Liver (tissue), 9 donors: Measurements from ENCODE around the gene CLCN4. TPM values are rescaled to one million over a fixed set of nuclear protein-coding genes. Genes with fewer than 3 reads are reported as not detected.

Experiments
- DNase-seq: peaks from one replicate; pipeline ENCODE4 v3.0.0-alpha.2; 2017; ENCODE audit warnings: low spot score
- H3K27ac ChIP-seq, 2 donors: one replicate each; pipeline ENCODE4 v1.7.0; 2013; ENCODE audit warnings: inconsistent platforms in 2 of 2, low read length in 2 of 2, control low read depth in 1 of 2, low read depth in 1 of 2, mild to moderate bottlenecking in 1 of 2
- H3K27me3 ChIP-seq, 4 donors: one replicate each; pipeline versions ENCODE4 v1.6.1 to v1.7.0; 2013; ENCODE audit warnings: low read length in 3 of 4, inconsistent platforms in 1 of 4, mild to moderate bottlenecking in 1 of 4, moderate library complexity in 1 of 4; ENCODE audit not compliant: control insufficient read depth in 4 of 4, insufficient read depth in 4 of 4
- H3K36me3 ChIP-seq, 4 donors: one replicate each; pipeline versions ENCODE4 v1.6.1 to v1.7.0; 2013; ENCODE audit warnings: low read length in 3 of 4, mild to moderate bottlenecking in 3 of 4, low read depth in 1 of 4, moderate library complexity in 1 of 4; ENCODE audit not compliant: control insufficient read depth in 4 of 4, insufficient read depth in 3 of 4
- H3K4me1 ChIP-seq, 4 donors: one replicate each; pipeline versions ENCODE4 v1.6.1 to v1.7.0; 2013; ENCODE audit warnings: low read length in 3 of 4, mild to moderate bottlenecking in 3 of 4, moderate library complexity in 1 of 4; ENCODE audit not compliant: control insufficient read depth in 4 of 4, insufficient read depth in 4 of 4
- H3K4me3 ChIP-seq, 3 donors: one replicate each; pipeline versions ENCODE4 v1.6.1 to v1.7.0; 2013; ENCODE audit warnings: low read length in 3 of 3, control low read depth in 1 of 3, low read depth in 1 of 3, mild to moderate bottlenecking in 1 of 3
- H3K9ac ChIP-seq, 2 donors: one replicate each; pipeline ENCODE4 v1.7.0; 2013; ENCODE audit warnings: low read length in 2 of 2, mild to moderate bottlenecking in 2 of 2, moderate library complexity in 2 of 2, control low read depth in 1 of 2, low read depth in 1 of 2
- H3K9me3 ChIP-seq, 4 donors: one replicate each; pipeline versions ENCODE4 v1.6.1 to v1.7.0; 2013; ENCODE audit warnings: low read length in 3 of 4; ENCODE audit not compliant: control insufficient read depth in 4 of 4
- EGR1 ChIP-seq, 2 donors: IDR thresholded peaks; 2 replicates each; pipeline ENCODE4 v1.6.1; 2016 to 2018; ENCODE audit warnings: antibody characterized with exemption in 2 of 2, low read depth in 2 of 2
- FOXA1 ChIP-seq: IDR thresholded peaks from 2 replicates; pipeline ENCODE4 v1.6.1; 2016; ENCODE audit warnings: antibody characterized with exemption
- FOXA2 ChIP-seq: IDR thresholded peaks from 2 replicates; pipeline ENCODE4 v1.6.1; 2016; ENCODE audit warnings: antibody characterized with exemption
- GABPA ChIP-seq, 2 donors: IDR thresholded peaks in 1 of 2; conservative IDR thresholded peaks in 1 of 2; 2 replicates each; pipeline ENCODE4 v1.6.1; 2016; ENCODE audit warnings: antibody characterized with exemption in 2 of 2, mild to moderate bottlenecking in 1 of 2, moderate library complexity in 1 of 2
- HNF4A ChIP-seq, 2 donors: conservative IDR thresholded peaks; 2 replicates each; pipeline ENCODE4 v1.6.1; 2016; ENCODE audit warnings: antibody characterized with exemption in 2 of 2, mild to moderate bottlenecking in 2 of 2
- HNF4G ChIP-seq: IDR thresholded peaks from 2 replicates; pipeline ENCODE4 v1.6.1; 2016; ENCODE audit warnings: antibody characterized with exemption
- JUND ChIP-seq, 2 donors: IDR thresholded peaks; 2 replicates each; pipeline ENCODE4 v1.6.1; 2016; ENCODE audit warnings: antibody characterized with exemption in 2 of 2
- NR2F2 ChIP-seq: IDR thresholded peaks from 2 replicates; pipeline ENCODE4 v1.6.1; 2016; ENCODE audit warnings: antibody characterized with exemption
- RAD21 ChIP-seq, 2 donors: IDR thresholded peaks; 2 replicates each; pipeline ENCODE4 v1.6.1; 2016; ENCODE audit warnings: antibody characterized with exemption in 2 of 2, mild to moderate bottlenecking in 2 of 2
- RXRA ChIP-seq, 2 donors: IDR thresholded peaks; 2 replicates each; pipeline ENCODE4 v1.6.1; 2017 to 2018; ENCODE audit warnings: antibody characterized with exemption in 2 of 2, mild to moderate bottlenecking in 1 of 2
- SP1 ChIP-seq: IDR thresholded peaks from 2 replicates; pipeline ENCODE4 v1.6.1; 2018; ENCODE audit warnings: antibody characterized with exemption, mild to moderate bottlenecking
- TAF1 ChIP-seq: conservative IDR thresholded peaks from 2 replicates; pipeline ENCODE4 v1.6.1; 2016; ENCODE audit warnings: antibody characterized with exemption, mild to moderate bottlenecking
- YY1 ChIP-seq: IDR thresholded peaks from 2 replicates; pipeline ENCODE4 v1.6.1; 2016; ENCODE audit warnings: antibody characterized with exemption, mild to moderate bottlenecking
- WGBS: extraction: QIAGEN DNeasy Blood & Tissue Kit; methylation state at CpG from one replicate; pipeline ENCODE4 v1.1.7; 2013; 5-methylcytosine and 5-hydroxymethylcytosine counted together
- polyA plus RNA-seq, 2 donors: library from polyadenylated mRNA; stranded (reverse) in 1 of 2; unstranded in 1 of 2; fragments of 200-250 nt in 1 of 2; fragments of >200 nt in 1 of 2; fragmentation: Nextera tagmentation in 1 of 2; extraction: Ambion mirVana in 1 of 2; gene quantifications; one replicate each; pipeline versions ENCODE4 v1.2.1 to v1.2.3, GENCODE V29; 2013 to 2015
- total RNA-seq, 2 donors: library from RNA; depleted of rRNA; stranded (reverse); fragments of >200 nt; gene quantifications; one replicate each; pipeline ENCODE4 v1.2.3, GENCODE V29; 2014
- TF ChIP-seq, protein P1 (sequence below): IDR thresholded peaks from 2 replicates; pipeline ENCODE4 v1.6.1; 2016; ENCODE audit warnings: antibody characterized with exemption
- TF ChIP-seq, protein P2 (sequence below): IDR thresholded peaks from 2 replicates; pipeline ENCODE4 v1.6.1; 2016; ENCODE audit warnings: antibody characterized with exemption, mild to moderate bottlenecking
- TF ChIP-seq, protein P3 (sequence below): IDR thresholded peaks from 2 replicates; pipeline ENCODE4 v1.6.1; 2016; ENCODE audit warnings: antibody characterized with exemption
- TF ChIP-seq, protein P4 (sequence below): fragments of 150-350 bp; IDR thresholded peaks from 2 replicates; pipeline ENCODE4 v1.5.1; 2017; ENCODE audit warnings: improper control_type of control experiment, low read depth, low read length; ENCODE audit not compliant: missing input control
- TF ChIP-seq, protein P5 (sequence below): IDR thresholded peaks from 2 replicates; pipeline ENCODE4 v1.6.1; 2016; ENCODE audit warnings: antibody characterized with exemption
- donor health status: healthy.
- donor health status: healthy.
- donor health status: healthy.
- donor health status: healthy.
- donor health status: healthy.

The CLCN4 gene
- total and polyA plus RNA-seq, 4 donors = 1.5 to 10.9 (median 4.0) TPM

DNA sequence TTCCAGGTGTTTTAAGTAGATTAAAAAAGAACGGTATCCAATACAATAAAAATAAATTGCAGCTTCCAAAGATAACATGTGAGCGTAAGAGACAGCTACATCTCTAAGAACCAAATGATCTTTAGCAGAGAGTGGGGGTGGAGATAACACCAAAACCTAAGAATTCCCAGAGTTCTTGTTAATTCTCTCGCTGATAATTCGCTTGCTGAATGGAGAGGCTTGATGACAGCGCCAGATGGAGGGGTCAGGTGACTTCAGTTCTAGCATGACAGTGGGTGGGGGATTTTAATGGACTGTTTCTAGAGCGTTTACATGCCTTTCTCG is 2.3 kb downstream of the CLCN4 start:
- no peaks in the 10 kb centered on the region for H3K27me3 ChIP-seq
- no peaks in the 10 kb centered on the region for H3K36me3 ChIP-seq
- H3K27ac ChIP-seq = no peak overlapping the region
- peaks cover 1 to 5% (median 3%) of the 10 kb centered on the region in 4 donors for H3K4me1 ChIP-seq
- DNase-seq = no peak
- H3K9me3 ChIP-seq = no peaks in the 10 kb centered on the region
- H3K9ac ChIP-seq = no peak overlapping the region
- WGBS = 83% methylated on average over 7 of the region's 7 CpGs
- TF ChIP-seq, protein P1, sequence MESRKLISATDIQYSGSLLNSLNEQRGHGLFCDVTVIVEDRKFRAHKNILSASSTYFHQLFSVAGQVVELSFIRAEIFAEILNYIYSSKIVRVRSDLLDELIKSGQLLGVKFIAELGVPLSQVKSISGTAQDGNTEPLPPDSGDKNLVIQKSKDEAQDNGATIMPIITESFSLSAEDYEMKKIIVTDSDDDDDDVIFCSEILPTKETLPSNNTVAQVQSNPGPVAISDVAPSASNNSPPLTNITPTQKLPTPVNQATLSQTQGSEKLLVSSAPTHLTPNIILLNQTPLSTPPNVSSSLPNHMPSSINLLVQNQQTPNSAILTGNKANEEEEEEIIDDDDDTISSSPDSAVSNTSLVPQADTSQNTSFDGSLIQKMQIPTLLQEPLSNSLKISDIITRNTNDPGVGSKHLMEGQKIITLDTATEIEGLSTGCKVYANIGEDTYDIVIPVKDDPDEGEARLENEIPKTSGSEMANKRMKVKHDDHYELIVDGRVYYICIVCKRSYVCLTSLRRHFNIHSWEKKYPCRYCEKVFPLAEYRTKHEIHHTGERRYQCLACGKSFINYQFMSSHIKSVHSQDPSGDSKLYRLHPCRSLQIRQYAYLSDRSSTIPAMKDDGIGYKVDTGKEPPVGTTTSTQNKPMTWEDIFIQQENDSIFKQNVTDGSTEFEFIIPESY = no peak
- TF ChIP-seq, protein P2, sequence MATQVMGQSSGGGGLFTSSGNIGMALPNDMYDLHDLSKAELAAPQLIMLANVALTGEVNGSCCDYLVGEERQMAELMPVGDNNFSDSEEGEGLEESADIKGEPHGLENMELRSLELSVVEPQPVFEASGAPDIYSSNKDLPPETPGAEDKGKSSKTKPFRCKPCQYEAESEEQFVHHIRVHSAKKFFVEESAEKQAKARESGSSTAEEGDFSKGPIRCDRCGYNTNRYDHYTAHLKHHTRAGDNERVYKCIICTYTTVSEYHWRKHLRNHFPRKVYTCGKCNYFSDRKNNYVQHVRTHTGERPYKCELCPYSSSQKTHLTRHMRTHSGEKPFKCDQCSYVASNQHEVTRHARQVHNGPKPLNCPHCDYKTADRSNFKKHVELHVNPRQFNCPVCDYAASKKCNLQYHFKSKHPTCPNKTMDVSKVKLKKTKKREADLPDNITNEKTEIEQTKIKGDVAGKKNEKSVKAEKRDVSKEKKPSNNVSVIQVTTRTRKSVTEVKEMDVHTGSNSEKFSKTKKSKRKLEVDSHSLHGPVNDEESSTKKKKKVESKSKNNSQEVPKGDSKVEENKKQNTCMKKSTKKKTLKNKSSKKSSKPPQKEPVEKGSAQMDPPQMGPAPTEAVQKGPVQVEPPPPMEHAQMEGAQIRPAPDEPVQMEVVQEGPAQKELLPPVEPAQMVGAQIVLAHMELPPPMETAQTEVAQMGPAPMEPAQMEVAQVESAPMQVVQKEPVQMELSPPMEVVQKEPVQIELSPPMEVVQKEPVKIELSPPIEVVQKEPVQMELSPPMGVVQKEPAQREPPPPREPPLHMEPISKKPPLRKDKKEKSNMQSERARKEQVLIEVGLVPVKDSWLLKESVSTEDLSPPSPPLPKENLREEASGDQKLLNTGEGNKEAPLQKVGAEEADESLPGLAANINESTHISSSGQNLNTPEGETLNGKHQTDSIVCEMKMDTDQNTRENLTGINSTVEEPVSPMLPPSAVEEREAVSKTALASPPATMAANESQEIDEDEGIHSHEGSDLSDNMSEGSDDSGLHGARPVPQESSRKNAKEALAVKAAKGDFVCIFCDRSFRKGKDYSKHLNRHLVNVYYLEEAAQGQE = no peak
- TF ChIP-seq RXRA (IDR thresholded peaks at IDR 0.05) (no peak), GABPA (IDR thresholded peaks at IDR 0.05 in 1 of 2, conservative IDR thresholded peaks at IDR 0.05 in 1 of 2) (no peak), JUND (IDR thresholded peaks at IDR 0.05) (no peak), YY1 (no peak), NR2F2 (no peak), RAD21 (IDR thresholded peaks at IDR 0.05) (no peak), EGR1 (IDR thresholded peaks at IDR 0.05; ENCODE audit: low read depth in 2 of 2) (no peak), HNF4A (conservative IDR thresholded peaks at IDR 0.05) (no peak), HNF4G (no peak), FOXA2 (no peak), SP1 (no peak), TAF1 (no peak), FOXA1 (no peak)
- TF ChIP-seq, protein P3, sequence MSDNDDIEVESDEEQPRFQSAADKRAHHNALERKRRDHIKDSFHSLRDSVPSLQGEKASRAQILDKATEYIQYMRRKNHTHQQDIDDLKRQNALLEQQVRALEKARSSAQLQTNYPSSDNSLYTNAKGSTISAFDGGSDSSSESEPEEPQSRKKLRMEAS = no peak
- TF ChIP-seq, protein P4, sequence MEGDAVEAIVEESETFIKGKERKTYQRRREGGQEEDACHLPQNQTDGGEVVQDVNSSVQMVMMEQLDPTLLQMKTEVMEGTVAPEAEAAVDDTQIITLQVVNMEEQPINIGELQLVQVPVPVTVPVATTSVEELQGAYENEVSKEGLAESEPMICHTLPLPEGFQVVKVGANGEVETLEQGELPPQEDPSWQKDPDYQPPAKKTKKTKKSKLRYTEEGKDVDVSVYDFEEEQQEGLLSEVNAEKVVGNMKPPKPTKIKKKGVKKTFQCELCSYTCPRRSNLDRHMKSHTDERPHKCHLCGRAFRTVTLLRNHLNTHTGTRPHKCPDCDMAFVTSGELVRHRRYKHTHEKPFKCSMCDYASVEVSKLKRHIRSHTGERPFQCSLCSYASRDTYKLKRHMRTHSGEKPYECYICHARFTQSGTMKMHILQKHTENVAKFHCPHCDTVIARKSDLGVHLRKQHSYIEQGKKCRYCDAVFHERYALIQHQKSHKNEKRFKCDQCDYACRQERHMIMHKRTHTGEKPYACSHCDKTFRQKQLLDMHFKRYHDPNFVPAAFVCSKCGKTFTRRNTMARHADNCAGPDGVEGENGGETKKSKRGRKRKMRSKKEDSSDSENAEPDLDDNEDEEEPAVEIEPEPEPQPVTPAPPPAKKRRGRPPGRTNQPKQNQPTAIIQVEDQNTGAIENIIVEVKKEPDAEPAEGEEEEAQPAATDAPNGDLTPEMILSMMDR = no peak
- TF ChIP-seq, protein P5, sequence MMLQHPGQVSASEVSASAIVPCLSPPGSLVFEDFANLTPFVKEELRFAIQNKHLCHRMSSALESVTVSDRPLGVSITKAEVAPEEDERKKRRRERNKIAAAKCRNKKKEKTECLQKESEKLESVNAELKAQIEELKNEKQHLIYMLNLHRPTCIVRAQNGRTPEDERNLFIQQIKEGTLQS = no peak
- no peak overlapping the region for H3K4me3 ChIP-seq

DNA sequence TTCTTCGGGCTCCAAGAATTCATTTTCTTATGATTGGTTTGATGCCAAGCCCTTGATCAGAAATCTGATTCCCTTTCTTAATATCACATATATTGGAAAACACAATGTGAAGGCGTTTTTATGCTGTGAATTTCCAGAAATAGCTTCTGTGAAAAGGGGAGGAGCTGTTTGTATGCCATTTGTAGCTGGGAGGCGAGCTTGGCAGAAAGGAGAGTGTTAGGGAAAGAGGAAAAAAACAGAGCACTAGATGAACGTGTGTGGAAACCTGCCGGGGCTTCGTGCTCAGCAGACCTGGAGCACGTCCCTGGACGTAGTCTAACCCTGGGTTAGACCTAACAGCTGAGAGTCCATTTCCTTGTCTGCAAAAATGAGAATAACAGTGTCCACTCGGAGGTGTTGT is 3.4 kb downstream of the CLCN4 start:
- no peak overlapping the region for H3K27ac ChIP-seq
- TF ChIP-seq, protein P3 = no peak
- TF ChIP-seq GABPA (IDR thresholded peaks at IDR 0.05 in 1 of 2, conservative IDR thresholded peaks at IDR 0.05 in 1 of 2) (no peak), RAD21 (IDR thresholded peaks at IDR 0.05) (no peak), TAF1 (no peak), SP1 (no peak), HNF4A (conservative IDR thresholded peaks at IDR 0.05) (no peak), RXRA (IDR thresholded peaks at IDR 0.05) (no peak), FOXA1 (no peak), NR2F2 (no peak), JUND (IDR thresholded peaks at IDR 0.05) (no peak), FOXA2 (no peak)
- TF ChIP-seq, protein P4 = no peak
- WGBS = 86% methylated on average over 9 of the region's 9 CpGs
- no peaks in the 10 kb centered on the region for H3K27me3 ChIP-seq
- DNase-seq = no peak
- no peaks in the 10 kb centered on the region for H3K9me3 ChIP-seq
- H3K4me1 ChIP-seq = peaks cover 1 to 5% (median 3%) of the 10 kb centered on the region in 4 donors
- no peak overlapping the region for H3K4me3 ChIP-seq
- H3K9ac ChIP-seq = no peak overlapping the region
- H3K36me3 ChIP-seq = no peaks in the 10 kb centered on the region
